Neural cell (in vitro differentiated cells): Measurements from ENCODE around the gene VWF. TPM values are rescaled to one million over a fixed set of nuclear protein-coding genes. Genes with fewer than 3 reads are reported as not detected.

Experiments used
- H2AFZ ChIP-seq: fragments of 200-600, 300-800 bp; sonication (generic), shearing (Covaris generic); 2 replicates; pipeline ENCODE4 v1.6.0; 2014; ENCODE audit warnings: low read depth, mild to moderate bottlenecking, antibody characterized with exemption, low read length, moderate library complexity
- H3F3A ChIP-seq: fragments of 200-600 bp; shearing (Covaris generic); 2 replicates; pipeline ENCODE4 v1.6.1; 2016; ENCODE audit warnings: mild to moderate bottlenecking, moderate library complexity, mixed read lengths, antibody characterized with exemption, low read length; ENCODE audit not compliant: insufficient read depth, poor library complexity, severe bottlenecking
- H3K27ac ChIP-seq: fragments of 200-600, 300-800 bp; sonication (generic), shearing (Covaris generic); 2 replicates; pipeline ENCODE4 v1.5.1; 2014; ENCODE audit warnings: mild to moderate bottlenecking, low read length, moderate library complexity
- H3K27me3 ChIP-seq: fragments of 300-800, 200-600 bp; sonication (generic), shearing (Covaris generic); 2 replicates; pipeline ENCODE4 v1.6.0; 2014; ENCODE audit warnings: mild to moderate bottlenecking, low read depth, low read length, moderate library complexity; ENCODE audit not compliant: insufficient read depth
- H3K36me3 ChIP-seq: fragments of 300-800, 200-600 bp; sonication (generic), shearing (Covaris generic); 2 replicates; pipeline ENCODE4 v1.5.1; 2014; ENCODE audit warnings: mild to moderate bottlenecking, antibody characterized with exemption, low read length, moderate library complexity; ENCODE audit not compliant: insufficient read depth
- H3K4me2 ChIP-seq: fragments of 300-800, 200-600 bp; sonication (generic), shearing (Covaris generic); 2 replicates; pipeline ENCODE4 v1.6.0; 2014; ENCODE audit warnings: mild to moderate bottlenecking, low read length
- H3K4me3 ChIP-seq: fragments of 300-800, 200-600 bp; sonication (generic), shearing (Covaris generic); 2 replicates; pipeline ENCODE4 v1.5.1; 2014; ENCODE audit warnings: mild to moderate bottlenecking, low read length, moderate library complexity
- H3K79me2 ChIP-seq: fragments of 200-600 bp; shearing (Covaris generic); replicated peaks from 2 replicates; pipeline ENCODE4 v1.6.0; 2014; ENCODE audit warnings: mild to moderate bottlenecking, low read length, moderate library complexity; ENCODE audit not compliant: insufficient read depth
- H3K9ac ChIP-seq: fragments of 300-800, 200-600 bp; sonication (generic), shearing (Covaris generic); 2 replicates; pipeline ENCODE4 v1.6.1; 2016; ENCODE audit warnings: mild to moderate bottlenecking, low read length, mixed read lengths
- H3K9me2 ChIP-seq: fragments of 200-600 bp; shearing (Covaris generic); 2 replicates; pipeline ENCODE4 v1.6.1; 2016; ENCODE audit warnings: mild to moderate bottlenecking, low read length, mixed read lengths; ENCODE audit not compliant: insufficient read depth
- H3K9me3 ChIP-seq: fragments of 200-600, 300-800 bp; sonication (generic), shearing (Covaris generic); 2 replicates; pipeline ENCODE4 v1.6.1; 2016; ENCODE audit warnings: mild to moderate bottlenecking, mixed run types, low read length, moderate library complexity, mixed read lengths
- H4K20me1 ChIP-seq: fragments of 200-600 bp; shearing (Covaris generic); 2 replicates; pipeline ENCODE4 v1.6.1; 2016; ENCODE audit warnings: mild to moderate bottlenecking, mixed run types; ENCODE audit not compliant: insufficient read depth
- EP300 ChIP-seq: fragments of 450-650 bp; conservative IDR thresholded peaks from 2 replicates; pipeline ENCODE4 v1.6.1; 2014; ENCODE audit warnings: antibody characterized with exemption, mild to moderate bottlenecking, moderate library complexity; ENCODE audit not compliant: poor library complexity, severe bottlenecking
- EZH2 ChIP-seq: fragments of 200-600, 300-800 bp; shearing (Covaris generic), sonication (generic); IDR thresholded peaks from 2 replicates; pipeline ENCODE4 v1.6.1; 2014; ENCODE audit warnings: antibody characterized with exemption, low read length, borderline replicate concordance, mild to moderate bottlenecking; ENCODE audit not compliant: insufficient read depth, poor library complexity, severe bottlenecking
- MXI1 ChIP-seq: fragments of 450-650 bp; conservative IDR thresholded peaks from 2 replicates; pipeline ENCODE4 v1.6.1; 2014; ENCODE audit warnings: antibody characterized with exemption, mild to moderate bottlenecking; ENCODE audit not compliant: poor library complexity, severe bottlenecking
- POLR2AphosphoS5 ChIP-seq: IDR thresholded peaks from 2 replicates; pipeline ENCODE4 v1.6.1; 2012
- RAD21 ChIP-seq: fragments of 450-650 bp; conservative IDR thresholded peaks from 2 replicates; pipeline ENCODE4 v1.6.1; 2014; ENCODE audit warnings: antibody characterized with exemption, mild to moderate bottlenecking, moderate library complexity
- SMC3 ChIP-seq: fragments of 450-650 bp; conservative IDR thresholded peaks from 2 replicates; pipeline ENCODE4 v1.6.1; 2014; ENCODE audit warnings: antibody characterized with exemption, mild to moderate bottlenecking, moderate library complexity; ENCODE audit not compliant: poor library complexity
- TAF1 ChIP-seq: IDR thresholded peaks from 2 replicates; pipeline ENCODE4 v1.6.1; 2012; ENCODE audit warnings: low read depth
- polyA plus RNA-seq: library from polyadenylated mRNA; depleted of rRNA; stranded (reverse); fragments of >200 nt; gene quantifications from 2 replicates; pipeline ENCODE4 v1.2.3, GENCODE V29; 2014
- TF ChIP-seq, protein P1 (sequence below): fragments of 450-650 bp; IDR thresholded peaks from 2 replicates; pipeline ENCODE4 v1.5.1; 2014; ENCODE audit warnings: antibody characterized with exemption, mild to moderate bottlenecking, moderate library complexity; ENCODE audit not compliant: poor library complexity, severe bottlenecking
- TF ChIP-seq, protein P2 (sequence below): IDR thresholded peaks from 2 replicates; pipeline ENCODE4 v1.6.1; 2012; ENCODE audit warnings: borderline replicate concordance

Gene VWF
- polyA plus RNA-seq, 1 donor from 2014 or later, result not detected

DNA sequence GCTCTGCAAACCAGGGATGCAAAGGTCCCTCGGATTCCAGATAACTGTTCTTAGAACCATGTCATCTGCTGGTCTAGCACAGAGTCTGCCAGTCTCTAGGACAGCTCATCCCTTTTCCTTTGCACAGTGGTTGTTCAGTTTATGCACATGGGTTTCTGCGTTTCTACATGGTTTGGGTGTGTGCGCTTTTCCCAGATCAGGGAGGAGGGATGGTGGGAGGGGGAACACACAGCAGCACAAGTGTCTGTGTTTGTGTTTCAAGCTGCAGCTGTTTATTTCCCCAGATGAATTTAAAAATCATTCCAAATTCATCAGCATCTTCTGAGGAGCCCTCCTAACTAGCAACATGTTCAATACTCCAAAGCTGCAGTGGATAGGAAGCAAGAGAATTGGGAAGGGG, 224.8 kb downstream of the VWF start:
- TF ChIP-seq, protein P1, sequence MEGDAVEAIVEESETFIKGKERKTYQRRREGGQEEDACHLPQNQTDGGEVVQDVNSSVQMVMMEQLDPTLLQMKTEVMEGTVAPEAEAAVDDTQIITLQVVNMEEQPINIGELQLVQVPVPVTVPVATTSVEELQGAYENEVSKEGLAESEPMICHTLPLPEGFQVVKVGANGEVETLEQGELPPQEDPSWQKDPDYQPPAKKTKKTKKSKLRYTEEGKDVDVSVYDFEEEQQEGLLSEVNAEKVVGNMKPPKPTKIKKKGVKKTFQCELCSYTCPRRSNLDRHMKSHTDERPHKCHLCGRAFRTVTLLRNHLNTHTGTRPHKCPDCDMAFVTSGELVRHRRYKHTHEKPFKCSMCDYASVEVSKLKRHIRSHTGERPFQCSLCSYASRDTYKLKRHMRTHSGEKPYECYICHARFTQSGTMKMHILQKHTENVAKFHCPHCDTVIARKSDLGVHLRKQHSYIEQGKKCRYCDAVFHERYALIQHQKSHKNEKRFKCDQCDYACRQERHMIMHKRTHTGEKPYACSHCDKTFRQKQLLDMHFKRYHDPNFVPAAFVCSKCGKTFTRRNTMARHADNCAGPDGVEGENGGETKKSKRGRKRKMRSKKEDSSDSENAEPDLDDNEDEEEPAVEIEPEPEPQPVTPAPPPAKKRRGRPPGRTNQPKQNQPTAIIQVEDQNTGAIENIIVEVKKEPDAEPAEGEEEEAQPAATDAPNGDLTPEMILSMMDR, result no peak
- TF ChIP-seq TAF1 (no peak), SMC3 (no peak), MXI1 (no peak)
- TF ChIP-seq, protein P2, sequence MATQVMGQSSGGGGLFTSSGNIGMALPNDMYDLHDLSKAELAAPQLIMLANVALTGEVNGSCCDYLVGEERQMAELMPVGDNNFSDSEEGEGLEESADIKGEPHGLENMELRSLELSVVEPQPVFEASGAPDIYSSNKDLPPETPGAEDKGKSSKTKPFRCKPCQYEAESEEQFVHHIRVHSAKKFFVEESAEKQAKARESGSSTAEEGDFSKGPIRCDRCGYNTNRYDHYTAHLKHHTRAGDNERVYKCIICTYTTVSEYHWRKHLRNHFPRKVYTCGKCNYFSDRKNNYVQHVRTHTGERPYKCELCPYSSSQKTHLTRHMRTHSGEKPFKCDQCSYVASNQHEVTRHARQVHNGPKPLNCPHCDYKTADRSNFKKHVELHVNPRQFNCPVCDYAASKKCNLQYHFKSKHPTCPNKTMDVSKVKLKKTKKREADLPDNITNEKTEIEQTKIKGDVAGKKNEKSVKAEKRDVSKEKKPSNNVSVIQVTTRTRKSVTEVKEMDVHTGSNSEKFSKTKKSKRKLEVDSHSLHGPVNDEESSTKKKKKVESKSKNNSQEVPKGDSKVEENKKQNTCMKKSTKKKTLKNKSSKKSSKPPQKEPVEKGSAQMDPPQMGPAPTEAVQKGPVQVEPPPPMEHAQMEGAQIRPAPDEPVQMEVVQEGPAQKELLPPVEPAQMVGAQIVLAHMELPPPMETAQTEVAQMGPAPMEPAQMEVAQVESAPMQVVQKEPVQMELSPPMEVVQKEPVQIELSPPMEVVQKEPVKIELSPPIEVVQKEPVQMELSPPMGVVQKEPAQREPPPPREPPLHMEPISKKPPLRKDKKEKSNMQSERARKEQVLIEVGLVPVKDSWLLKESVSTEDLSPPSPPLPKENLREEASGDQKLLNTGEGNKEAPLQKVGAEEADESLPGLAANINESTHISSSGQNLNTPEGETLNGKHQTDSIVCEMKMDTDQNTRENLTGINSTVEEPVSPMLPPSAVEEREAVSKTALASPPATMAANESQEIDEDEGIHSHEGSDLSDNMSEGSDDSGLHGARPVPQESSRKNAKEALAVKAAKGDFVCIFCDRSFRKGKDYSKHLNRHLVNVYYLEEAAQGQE, result no peak
- Histone ChIP-seq H3K9me3 (no peaks in the 10 kb centered on the region), H3K27me3 (no peaks in the 10 kb centered on the region), H3K79me2 (no peaks in the 10 kb centered on the region), H3K27ac (no peak overlapping the region), H3K9me2 (no peaks in the 10 kb centered on the region), H4K20me1 (no peaks in the 10 kb centered on the region), H3K4me3 (no peak overlapping the region), H2AFZ (no peak overlapping the region), H3F3A (no peaks in the 10 kb centered on the region), H3K9ac (no peak overlapping the region), H3K4me2 (no peak overlapping the region), H3K36me3 (no peaks in the 10 kb centered on the region)

DNA sequence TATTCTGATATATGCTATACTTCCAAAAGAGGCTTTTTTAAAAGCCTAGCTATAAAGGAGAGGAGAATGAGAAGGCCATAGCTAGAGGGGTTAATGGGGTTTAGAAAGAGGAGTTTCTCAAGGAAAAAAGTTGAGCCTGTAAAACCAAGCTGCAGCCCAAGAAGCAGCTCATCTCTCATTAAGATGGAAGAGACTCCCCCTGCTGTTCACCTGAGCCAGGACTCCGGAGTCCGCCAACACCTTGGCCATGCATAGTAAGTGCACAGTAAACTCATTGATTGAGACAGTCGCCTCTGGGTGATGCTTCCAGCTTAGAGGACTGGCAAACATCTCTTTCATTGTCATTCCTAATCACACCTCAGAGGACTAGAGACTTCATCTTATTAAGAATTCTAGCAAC, 225.6 kb downstream of the VWF start:
- Histone ChIP-seq H3K4me2 (no peak overlapping the region), H3F3A (no peaks in the 10 kb centered on the region), H3K36me3 (no peaks in the 10 kb centered on the region), H3K27me3 (no peaks in the 10 kb centered on the region), H3K4me3 (no peak overlapping the region), H3K79me2 (no peaks in the 10 kb centered on the region), H3K9ac (no peak overlapping the region), H2AFZ (no peak overlapping the region), H3K9me3 (no peaks in the 10 kb centered on the region), H3K27ac (no peak overlapping the region), H3K9me2 (no peaks in the 10 kb centered on the region), H4K20me1 (no peaks in the 10 kb centered on the region)
- no peak for TF ChIP-seq EZH2
- no peak for TF ChIP-seq SMC3
- no peak for TF ChIP-seq RAD21
- TF ChIP-seq, protein P2, result no peak
- TF ChIP-seq, protein P1, result no peak
- TF ChIP-seq EP300, result no peak
- TF ChIP-seq TAF1, result no peak
- no peak for TF ChIP-seq POLR2AphosphoS5
- TF ChIP-seq MXI1, result no peak
